ENCODE results near the gene BMI1.
"Not testable (repeated sequence)": the region's sequence is repeated elsewhere in the genome, so short reads cannot be mapped to it uniquely, and the experiment has no call there.

BMI1 gene

GRCh38 chr10:22357770-22358169 is 36.9 kb downstream of the BMI1 start:
- not testable (repeated sequence) for DNase-seq (ENCODE audit: low read depth); H3K4me3 ChIP-seq (ENCODE audit: low read depth, low read length)

DNA sequence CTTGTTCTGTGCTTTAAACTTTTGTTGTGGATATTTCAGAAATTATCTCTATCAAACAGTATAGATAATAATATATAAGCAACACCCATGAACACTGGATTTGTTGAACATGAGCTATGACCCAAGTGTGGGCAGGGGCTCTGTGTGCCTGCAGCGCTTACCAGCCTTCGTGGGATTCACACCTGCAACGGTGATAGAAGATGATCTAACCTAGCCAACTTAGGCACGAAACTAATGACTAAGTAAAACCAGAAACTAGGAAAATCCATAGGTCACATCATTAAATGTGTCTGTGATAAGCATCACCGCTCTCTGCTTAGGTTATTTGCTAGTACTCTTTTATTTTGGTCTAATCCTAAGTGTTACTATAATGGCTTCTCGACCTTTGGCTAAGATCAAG is 42.4 kb downstream of the BMI1 start:
- H3K4me3 ChIP-seq (ENCODE audit: low read depth, low read length), result no peak overlapping the region

DNA sequence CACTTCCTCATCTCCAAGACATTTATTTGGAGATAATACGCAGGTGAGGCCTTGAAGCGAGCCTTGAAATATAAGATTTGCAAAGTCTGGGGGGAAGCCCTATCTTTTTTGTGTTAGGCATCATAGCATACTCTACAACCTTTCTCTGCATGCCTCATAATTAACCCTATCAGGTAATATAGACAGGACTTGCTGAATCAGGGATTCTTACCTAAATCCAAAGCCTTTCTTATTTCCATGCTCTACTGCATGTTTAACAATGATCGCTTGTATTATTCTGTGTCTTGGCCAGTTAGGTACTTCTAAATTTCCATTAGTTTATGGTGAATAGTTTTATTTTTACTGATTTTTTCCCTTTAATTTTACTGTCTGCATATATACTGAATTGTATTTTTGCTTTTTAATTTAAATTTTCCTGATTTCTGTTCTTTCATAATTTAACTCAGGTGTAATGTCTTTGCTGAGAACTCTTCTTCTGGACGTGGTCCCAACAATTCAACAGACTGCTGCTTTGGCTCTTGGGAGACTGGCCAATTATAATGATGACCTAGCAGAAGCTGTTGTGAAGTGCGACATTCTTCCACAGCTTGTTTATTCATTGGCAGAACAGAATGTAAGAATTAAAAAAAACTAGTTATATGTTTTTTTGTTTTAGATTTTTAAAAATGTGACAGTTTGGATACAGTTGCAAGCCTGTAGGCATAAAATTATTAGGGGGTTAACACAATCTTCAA is 43.7 kb downstream of the BMI1 start:
- DNase-seq (ENCODE audit: low read depth), result no peak
- no peak overlapping the region for H3K4me3 ChIP-seq (ENCODE audit: low read depth, low read length)

More for the DNA sequence above, 42.4 kb downstream of the BMI1 start:
- no peak for DNase-seq (ENCODE audit: low read depth)

DNA sequence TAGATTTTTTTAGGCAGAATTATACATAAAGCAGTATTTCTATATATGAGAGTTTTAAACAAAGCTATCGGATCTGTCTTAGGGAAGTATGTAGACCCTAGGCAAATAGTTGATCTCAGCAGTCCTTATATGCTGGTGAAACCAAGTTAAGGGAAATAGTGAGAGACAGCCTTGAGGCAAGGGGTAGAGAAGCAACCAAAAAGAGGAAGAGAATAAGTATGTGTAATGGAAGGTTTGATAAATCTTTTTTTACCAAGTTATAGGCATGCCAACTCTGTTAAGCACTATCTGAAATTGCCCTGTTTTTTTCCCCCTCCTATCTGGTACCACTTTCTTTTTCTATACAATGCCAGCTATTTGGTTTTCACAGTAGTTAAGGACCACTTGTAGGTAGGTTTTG is 44.3 kb downstream of the BMI1 start:
- no peak for DNase-seq (ENCODE audit: low read depth)
- H3K4me3 ChIP-seq (ENCODE audit: low read depth, low read length), result no peak overlapping the region

DNA sequence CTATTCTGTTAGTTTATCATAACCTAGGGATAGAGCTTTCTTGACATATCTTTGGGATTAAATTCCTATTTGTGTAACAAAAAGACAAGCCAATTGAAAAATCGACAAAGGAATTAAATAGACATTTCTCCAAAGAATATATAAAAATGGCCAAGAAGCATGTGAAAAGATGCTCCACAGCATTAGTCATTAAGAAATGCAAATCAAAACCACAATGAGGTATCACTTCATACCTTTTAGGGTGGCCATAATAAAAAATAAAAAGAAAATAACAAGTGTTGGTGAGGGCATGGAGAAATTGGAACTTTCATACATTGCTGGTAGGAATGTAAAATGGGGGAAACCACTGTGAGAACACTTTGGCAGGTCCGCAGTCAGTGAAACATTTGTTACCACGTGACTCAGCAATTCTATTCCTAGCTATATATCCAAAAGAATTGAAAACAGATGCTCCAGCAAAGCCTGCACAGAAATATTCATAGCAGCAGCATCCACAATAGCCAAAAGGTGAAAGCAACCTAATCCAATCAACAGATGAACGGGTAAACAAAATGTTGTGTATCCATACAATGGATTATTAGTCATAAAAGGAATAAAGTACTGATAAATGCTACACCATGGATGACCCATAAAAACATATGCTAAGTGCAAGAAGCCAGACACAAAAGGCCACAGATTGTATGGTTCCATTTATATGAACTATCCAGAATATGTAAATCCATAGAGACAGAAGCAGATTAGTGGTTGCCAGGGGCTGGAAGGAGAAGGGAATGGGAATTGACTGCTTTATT is 44.9 kb downstream of the BMI1 start:
- DNase-seq (ENCODE audit: low read depth), result no peak
- H3K4me3 ChIP-seq (ENCODE audit: low read depth, low read length), result no peak overlapping the region

DNA sequence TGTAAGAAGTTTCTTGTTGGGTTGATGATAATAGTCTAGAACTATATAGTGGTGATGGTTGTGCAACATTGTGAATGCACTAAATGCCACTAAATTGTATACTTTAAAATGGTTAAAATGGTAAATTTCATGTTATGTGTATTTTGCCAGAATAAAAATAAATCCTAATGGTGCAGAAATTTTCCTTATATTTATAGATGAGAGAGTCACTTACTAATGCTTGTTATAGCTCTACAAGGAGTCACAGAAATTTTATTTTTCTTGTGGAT is 45.5 kb downstream of the BMI1 start:
- H3K4me3 ChIP-seq (ENCODE audit: low read depth, low read length), result no peak overlapping the region
- no peak for DNase-seq (ENCODE audit: low read depth)

GRCh38 chr10:22366771-22367170 is 45.9 kb downstream of the BMI1 start:
- no peak overlapping the region for H3K4me3 ChIP-seq (ENCODE audit: low read depth, low read length)
- DNase-seq (ENCODE audit: low read depth), result no peak

DNA sequence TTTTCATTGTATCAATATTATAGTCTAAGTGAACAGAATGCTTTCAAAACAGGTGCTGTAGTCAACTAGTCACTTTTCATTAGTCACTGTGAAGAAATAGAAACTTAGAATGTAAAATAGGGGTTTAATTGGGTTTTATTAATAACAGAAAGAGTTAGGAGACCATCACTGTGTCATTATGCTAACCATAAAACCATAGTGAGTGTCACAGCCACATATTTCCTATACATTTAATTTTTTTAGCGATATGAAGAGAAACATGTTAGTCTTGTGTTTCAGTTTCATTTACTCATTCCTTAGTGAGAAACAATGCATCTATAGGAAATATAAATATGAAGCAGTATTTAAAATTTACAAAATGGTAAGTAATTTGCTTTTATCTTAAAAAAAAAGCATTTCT is 46.6 kb downstream of the BMI1 start:
- no peak overlapping the region for H3K4me3 ChIP-seq (ENCODE audit: low read depth, low read length)
- no peak for DNase-seq (ENCODE audit: low read depth)

- DNase-seq (ENCODE audit: low read depth), result no peak
- no peak overlapping the region for H3K4me3 ChIP-seq (ENCODE audit: low read depth, low read length)
Observed at GRCh38 chr10:22368402-22368801, 47.5 kb downstream of the BMI1 start.

- DNase-seq (ENCODE audit: low read depth), result no peak
- H3K4me3 ChIP-seq (ENCODE audit: low read depth, low read length), result no peak overlapping the region
Observed at GRCh38 chr10:22368981-22369380, 48.1 kb downstream of the BMI1 start.

DNA sequence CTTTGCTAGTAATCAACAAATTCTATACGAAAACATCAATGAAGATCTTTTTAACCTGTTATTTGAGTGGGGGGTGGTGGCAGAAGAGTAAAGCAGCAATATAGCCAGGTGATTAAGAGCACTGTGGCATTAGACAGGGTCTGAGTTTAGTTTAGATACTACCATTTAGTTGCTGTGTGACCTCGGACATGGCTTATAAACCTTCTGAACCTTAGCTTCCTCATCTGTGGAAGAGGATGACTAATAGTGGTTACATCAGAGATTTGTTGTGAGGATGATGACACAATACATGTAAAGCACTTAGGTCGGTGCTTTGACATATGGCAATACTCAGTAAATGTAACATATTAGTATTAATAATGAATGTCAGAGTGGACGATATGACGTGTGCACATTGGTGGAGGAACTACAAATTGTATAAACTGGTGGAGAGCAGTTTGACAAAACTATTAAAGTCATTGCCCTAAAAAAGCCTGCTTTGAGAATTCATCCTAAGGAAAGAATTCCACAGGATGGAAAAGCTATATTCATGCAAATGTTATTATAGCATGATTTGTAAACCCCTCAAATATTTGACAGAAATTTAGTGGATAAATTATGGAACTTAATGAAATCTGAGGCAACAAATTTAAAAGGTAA is 48.7 kb downstream of the BMI1 start:
- no peak for DNase-seq (ENCODE audit: low read depth)
- no peak overlapping the region for H3K4me3 ChIP-seq (ENCODE audit: low read depth, low read length)

- DNase-seq (ENCODE audit: low read depth), result no peak
- H3K4me3 ChIP-seq (ENCODE audit: low read depth, low read length), result no peak overlapping the region
Observed at GRCh38 chr10:22370320-22370719, 49.4 kb downstream of the BMI1 start.

DNA sequence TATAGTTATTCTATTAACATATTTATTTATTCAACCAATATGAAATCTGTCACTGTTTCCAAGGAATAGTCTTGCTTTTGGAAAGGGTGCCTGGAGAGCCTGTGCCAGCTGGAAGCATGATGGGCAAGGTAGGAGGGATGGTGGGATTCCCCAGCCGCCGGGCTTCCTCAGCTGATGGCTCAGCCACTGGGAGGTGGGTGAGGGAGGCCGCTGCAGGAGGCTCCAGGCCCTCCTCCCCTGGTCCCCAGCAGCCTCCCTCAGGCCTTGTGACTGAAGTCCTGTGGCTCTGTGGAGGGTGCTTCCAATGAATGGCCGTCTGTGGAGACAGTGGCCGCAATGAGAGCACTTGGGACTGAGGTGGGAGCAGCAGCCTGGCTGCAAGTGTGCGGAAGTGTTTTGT is 51.4 kb downstream of the BMI1 start:
- DNase-seq (ENCODE audit: low read depth), result no peak
- H3K4me3 ChIP-seq (ENCODE audit: low read depth, low read length), result no peak overlapping the region

- no peak overlapping the region for H3K4me3 ChIP-seq (ENCODE audit: low read depth, low read length)
- no peak for DNase-seq (ENCODE audit: low read depth)
Observed at GRCh38 chr10:22372917-22373316, 52.0 kb downstream of the BMI1 start.

DNA sequence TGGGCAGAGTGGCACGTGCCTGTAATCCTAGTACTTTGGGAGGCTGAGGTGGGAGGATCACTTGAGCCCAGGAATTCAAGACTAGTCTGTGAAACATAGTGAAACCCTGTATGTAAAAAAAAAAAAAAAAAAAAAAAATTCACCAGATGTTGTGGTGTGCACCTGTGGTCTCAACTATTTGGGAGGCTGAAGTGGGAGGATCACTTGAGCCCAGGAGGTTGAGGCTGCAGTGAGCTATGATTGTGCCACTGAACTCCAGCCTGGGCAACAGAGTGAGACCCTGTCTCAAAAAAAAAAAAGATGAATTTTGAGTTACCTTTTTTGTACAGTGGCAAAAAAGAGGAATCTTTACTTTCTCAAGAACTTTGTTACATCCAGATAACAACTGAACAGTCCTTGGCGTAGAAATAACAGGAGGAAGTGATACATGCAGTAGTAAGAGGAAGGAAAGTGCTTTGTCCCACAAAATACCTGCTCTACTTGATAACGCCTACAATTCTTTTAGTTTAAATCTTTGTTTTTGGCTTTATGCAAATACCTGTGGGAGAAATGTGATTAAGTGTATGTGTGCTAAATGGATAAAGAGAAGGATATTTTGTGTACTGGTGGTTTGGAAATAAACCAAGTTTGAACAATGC is 53.7 kb downstream of the BMI1 start:
- DNase-seq (ENCODE audit: low read depth), result no peak
- H3K4me3 ChIP-seq (ENCODE audit: low read depth, low read length), result no peak overlapping the region

GRCh38 chr10:22379059-22379458 is 58.2 kb downstream of the BMI1 start:
- H3K4me3 ChIP-seq (ENCODE audit: low read depth, low read length), result no peak overlapping the region
- DNase-seq (ENCODE audit: low read depth), result no peak

All from skeletal muscle cell (primary cell).